ENCODE data around the gene BTBD18. TPM values are rescaled to one million over a fixed set of nuclear protein-coding genes. Genes with fewer than 3 reads are reported as not detected.

BTBD18 gene
- total and polyA plus RNA-seq, 10 of the 15 experiments (the other 5 are each of a cell fraction or from before 2014, with no cell fraction given) = 0.05 to 0.58 (median 0.19) TPM; not detected in 6

DNA sequence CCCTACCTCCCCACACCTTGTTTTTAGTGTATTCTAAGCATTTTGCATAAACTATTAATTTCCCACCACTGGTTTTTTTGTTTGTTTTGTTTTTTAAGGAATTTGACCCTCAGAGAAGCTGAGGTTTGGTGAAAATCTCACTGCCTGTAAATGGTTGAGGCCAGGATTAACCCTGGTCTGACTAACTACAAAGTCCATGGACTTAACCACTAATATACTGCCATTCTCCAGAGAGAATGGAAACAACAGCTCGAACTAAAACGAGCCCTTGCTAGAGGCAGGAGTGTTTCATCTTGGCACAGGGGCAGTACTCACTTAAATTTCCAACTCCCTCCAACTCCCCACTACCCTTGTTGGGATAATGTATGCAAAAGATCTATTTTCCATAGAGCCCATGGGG, 12.9 kb upstream of the BTBD18 start (continued):
- TF ChIP-seq, protein P1, sequence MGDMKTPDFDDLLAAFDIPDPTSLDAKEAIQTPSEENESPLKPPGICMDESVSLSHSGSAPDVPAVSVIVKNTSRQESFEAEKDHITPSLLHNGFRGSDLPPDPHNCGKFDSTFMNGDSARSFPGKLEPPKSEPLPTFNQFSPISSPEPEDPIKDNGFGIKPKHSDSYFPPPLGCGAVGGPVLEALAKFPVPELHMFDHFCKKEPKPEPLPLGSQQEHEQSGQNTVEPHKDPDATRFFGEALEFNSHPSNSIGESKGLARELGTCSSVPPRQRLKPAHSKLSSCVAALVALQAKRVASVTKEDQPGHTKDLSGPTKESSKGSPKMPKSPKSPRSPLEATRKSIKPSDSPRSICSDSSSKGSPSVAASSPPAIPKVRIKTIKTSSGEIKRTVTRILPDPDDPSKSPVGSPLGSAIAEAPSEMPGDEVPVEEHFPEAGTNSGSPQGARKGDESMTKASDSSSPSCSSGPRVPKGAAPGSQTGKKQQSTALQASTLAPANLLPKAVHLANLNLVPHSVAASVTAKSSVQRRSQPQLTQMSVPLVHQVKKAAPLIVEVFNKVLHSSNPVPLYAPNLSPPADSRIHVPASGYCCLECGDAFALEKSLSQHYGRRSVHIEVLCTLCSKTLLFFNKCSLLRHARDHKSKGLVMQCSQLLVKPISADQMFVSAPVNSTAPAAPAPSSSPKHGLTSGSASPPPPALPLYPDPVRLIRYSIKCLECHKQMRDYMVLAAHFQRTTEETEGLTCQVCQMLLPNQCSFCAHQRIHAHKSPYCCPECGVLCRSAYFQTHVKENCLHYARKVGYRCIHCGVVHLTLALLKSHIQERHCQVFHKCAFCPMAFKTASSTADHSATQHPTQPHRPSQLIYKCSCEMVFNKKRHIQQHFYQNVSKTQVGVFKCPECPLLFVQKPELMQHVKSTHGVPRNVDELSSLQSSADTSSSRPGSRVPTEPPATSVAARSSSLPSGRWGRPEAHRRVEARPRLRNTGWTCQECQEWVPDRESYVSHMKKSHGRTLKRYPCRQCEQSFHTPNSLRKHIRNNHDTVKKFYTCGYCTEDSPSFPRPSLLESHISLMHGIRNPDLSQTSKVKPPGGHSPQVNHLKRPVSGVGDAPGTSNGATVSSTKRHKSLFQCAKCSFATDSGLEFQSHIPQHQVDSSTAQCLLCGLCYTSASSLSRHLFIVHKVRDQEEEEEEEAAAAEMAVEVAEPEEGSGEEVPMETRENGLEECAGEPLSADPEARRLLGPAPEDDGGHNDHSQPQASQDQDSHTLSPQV (IDR thresholded peaks at IDR 0.05) = no peak

DNA sequence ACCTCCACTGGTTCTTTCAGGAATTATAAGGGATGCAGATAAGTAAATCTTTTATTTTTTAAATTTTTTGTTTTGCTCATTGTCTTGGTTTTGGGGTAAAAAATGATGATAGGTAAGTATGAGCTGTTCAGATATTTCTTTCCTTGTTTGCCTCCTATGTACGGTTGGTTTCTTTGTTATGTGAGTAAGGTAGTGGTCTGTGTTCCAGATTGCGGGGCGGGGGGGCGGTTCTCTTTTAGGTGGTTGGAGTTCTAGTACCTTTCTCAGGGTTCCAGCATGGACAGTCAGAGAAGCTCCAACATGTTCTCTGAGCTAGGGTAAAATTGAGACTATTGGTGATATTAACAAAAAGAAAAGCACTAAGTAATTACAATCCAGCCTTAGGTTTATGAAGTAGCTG, 12.4 kb upstream of the BTBD18 start:
- Histone ChIP-seq H4K20me1 (ENCODE audit: control insufficient read depth, insufficient read depth) (no peaks in the 10 kb centered on the region), H3K36me3 (ENCODE audit: control insufficient read depth in 2 of 2, insufficient read depth in 2 of 2, low read length in 1 of 2) (peaks cover 0 to 3% of the 10 kb centered on the region in 2 experiments; a peak in 1 of 4 replicates), H3K4me1 (ENCODE audit: control insufficient read depth, insufficient read depth, low read length) (no peaks in the 10 kb centered on the region), H3K9me3 (replicated peaks; ENCODE audit: control insufficient read depth, insufficient read depth, low read length) (no peaks in the 10 kb centered on the region), H2AFZ (ENCODE audit: control insufficient read depth, low read depth, low read length) (no peak overlapping the region), H3K4me2 (ENCODE audit: control insufficient read depth, insufficient read depth) (peak overlapping the region; percentile 86), H3K27ac (ENCODE audit: control insufficient read depth, insufficient read depth) (peak overlapping the region; percentile 25; the same call in 1 of the 2 replicates), H3K4me3 (peak overlapping the region; percentile 70), H3K27me3 (replicated peaks in 1 of 2; ENCODE audit: control insufficient read depth in 2 of 2, insufficient read depth in 2 of 2, low read length in 1 of 2) (no peaks in the 10 kb centered on the region), H3K9ac (ENCODE audit: control insufficient read depth, insufficient read depth, low read length) (peak overlapping the region; percentile 98; the same call in 1 of the 2 replicates), H3K79me2 (ENCODE audit: control insufficient read depth, insufficient read depth, low read length) (peaks cover 68% of the 10 kb centered on the region)
- POLR2A ChIA-PET = interaction anchor here (0.6 to 9.4 kb wide), 12 partner anchors 13 to 88 kb away, joined by 3 to 110 read pairs (median 6); partner anchors contain the start of genes MED19, SELENOH and TMX2
- ATAC-seq (peak; percentile 4; the same call in 2 of the 3 replicates), FAIRE-seq (no peak), DNase-seq (ENCODE audit: low read depth, low spot score) (no peak)
- BruUV-seq (replicated peaks) = no TSS peak
- intact Hi-C loops (cut with micrococcal nuclease; ENCODE audit: unreplicated experiment) = no loop called here
- RAD21 ChIA-PET (ENCODE audit: unreplicated experiment) = interaction anchor here (0.6 to 12.9 kb wide), 9 partner anchors 9 to 195 kb away, joined by 3 to 141 read pairs (median 8); partner anchors contain the start of gene BTBD18
- in situ Hi-C loops (cut with MboI) = no loop called here
- SMC1A ChIA-PET (ENCODE audit: uncharacterized antibody, unreplicated experiment) = interaction anchor here (0.8 to 11.4 kb wide), 11 partner anchors 8 to 745 kb away, joined by 3 to 197 read pairs (median 5); partner anchors contain the start of genes BTBD18 and SELENOH
- CTCF ChIA-PET = interaction anchor here (0.9 to 10.1 kb wide), 11 partner anchors 9 to 1274 kb away, joined by 3 to 169 read pairs (median 8); partner anchors contain the start of gene BTBD18
- WGBS (ENCODE audit: insufficient coverage, insufficient replicate concordance, low lambda C conversion rate, missing lambda C conversion rate) = 96% methylated on average over 4 of the region's 4 CpGs
- TF ChIP-seq POU2F2 (IDR thresholded peaks at IDR 0.05; ENCODE audit: borderline replicate concordance, low read depth, low read length) = no peak
- TF ChIP-seq EZH2 (IDR thresholded peaks at IDR 0.05; ENCODE audit: borderline replicate concordance, control insufficient read depth, low read depth, low read length) = no peak
- TF ChIP-seq, protein P2, sequence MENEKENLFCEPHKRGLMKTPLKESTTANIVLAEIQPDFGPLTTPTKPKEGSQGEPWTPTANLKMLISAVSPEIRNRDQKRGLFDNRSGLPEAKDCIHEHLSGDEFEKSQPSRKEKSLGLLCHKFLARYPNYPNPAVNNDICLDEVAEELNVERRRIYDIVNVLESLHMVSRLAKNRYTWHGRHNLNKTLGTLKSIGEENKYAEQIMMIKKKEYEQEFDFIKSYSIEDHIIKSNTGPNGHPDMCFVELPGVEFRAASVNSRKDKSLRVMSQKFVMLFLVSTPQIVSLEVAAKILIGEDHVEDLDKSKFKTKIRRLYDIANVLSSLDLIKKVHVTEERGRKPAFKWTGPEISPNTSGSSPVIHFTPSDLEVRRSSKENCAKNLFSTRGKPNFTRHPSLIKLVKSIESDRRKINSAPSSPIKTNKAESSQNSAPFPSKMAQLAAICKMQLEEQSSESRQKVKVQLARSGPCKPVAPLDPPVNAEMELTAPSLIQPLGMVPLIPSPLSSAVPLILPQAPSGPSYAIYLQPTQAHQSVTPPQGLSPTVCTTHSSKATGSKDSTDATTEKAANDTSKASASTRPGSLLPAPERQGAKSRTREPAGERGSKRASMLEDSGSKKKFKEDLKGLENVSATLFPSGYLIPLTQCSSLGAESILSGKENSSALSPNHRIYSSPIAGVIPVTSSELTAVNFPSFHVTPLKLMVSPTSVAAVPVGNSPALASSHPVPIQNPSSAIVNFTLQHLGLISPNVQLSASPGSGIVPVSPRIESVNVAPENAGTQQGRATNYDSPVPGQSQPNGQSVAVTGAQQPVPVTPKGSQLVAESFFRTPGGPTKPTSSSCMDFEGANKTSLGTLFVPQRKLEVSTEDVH (IDR thresholded peaks at IDR 0.05; ENCODE audit: low read depth, partially characterized antibody) = no peak
- TF ChIP-seq SRF (IDR thresholded peaks at IDR 0.05; ENCODE audit: low read depth in 2 of 2, low read length in 2 of 2) = no peak
- no peak for TF ChIP-seq POLR2AphosphoS2 (IDR thresholded peaks at IDR 0.05; ENCODE audit: low read depth, low read length)
- TF ChIP-seq KAT2A (conservative IDR thresholded peaks at IDR 0.05; ENCODE audit: control insufficient read depth, low read depth, low read length) = no peak
- no peak for TF ChIP-seq NR2F1 (conservative IDR thresholded peaks at IDR 0.05)
- TF ChIP-seq, protein P3, sequence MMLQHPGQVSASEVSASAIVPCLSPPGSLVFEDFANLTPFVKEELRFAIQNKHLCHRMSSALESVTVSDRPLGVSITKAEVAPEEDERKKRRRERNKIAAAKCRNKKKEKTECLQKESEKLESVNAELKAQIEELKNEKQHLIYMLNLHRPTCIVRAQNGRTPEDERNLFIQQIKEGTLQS (IDR thresholded peaks at IDR 0.05; ENCODE audit: borderline replicate concordance, extremely low read depth, low read depth, low read length) = no peak
- no peak for TF ChIP-seq DPF2 (IDR thresholded peaks at IDR 0.05)
- TF ChIP-seq CREB1 (IDR thresholded peaks at IDR 0.05; ENCODE audit: low read depth) = no peak
- no peak for TF ChIP-seq HDAC6 (IDR thresholded peaks at IDR 0.05; ENCODE audit: unreplicated experiment)
- TF ChIP-seq, protein P4, sequence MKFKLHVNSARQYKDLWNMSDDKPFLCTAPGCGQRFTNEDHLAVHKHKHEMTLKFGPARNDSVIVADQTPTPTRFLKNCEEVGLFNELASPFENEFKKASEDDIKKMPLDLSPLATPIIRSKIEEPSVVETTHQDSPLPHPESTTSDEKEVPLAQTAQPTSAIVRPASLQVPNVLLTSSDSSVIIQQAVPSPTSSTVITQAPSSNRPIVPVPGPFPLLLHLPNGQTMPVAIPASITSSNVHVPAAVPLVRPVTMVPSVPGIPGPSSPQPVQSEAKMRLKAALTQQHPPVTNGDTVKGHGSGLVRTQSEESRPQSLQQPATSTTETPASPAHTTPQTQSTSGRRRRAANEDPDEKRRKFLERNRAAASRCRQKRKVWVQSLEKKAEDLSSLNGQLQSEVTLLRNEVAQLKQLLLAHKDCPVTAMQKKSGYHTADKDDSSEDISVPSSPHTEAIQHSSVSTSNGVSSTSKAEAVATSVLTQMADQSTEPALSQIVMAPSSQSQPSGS (IDR thresholded peaks at IDR 0.05; ENCODE audit: low read length) = no peak
